Memory B cell (primary cell): Measurements from ENCODE around the gene HYAL3.

Source experiments
- ATAC-seq: fragments of 150-1000 bp; cut with Tn5 transposase; 2 replicates; pipeline ENCODE4 v1.10.0; 2021; ENCODE audit warnings: low read depth, mild to moderate bottlenecking, moderate library complexity
- DNase-seq, 2 donors: peaks; one replicate each; pipeline ENCODE4 v3.0.0; 2022; ENCODE audit warnings: low spot score in 2 of 2
- H3K27ac Mint-ChIP-seq: one replicate; pipeline ENCODE4 v1.8.0; 2022; ENCODE audit warnings: mild to moderate bottlenecking, moderate library complexity, mixed read lengths
- H3K27me3 Mint-ChIP-seq: one replicate; pipeline ENCODE4 v1.8.0; 2022; ENCODE audit warnings: mixed read lengths
- H3K36me3 Mint-ChIP-seq: one replicate; pipeline ENCODE4 v1.8.0; 2022; ENCODE audit warnings: mild to moderate bottlenecking, mixed read lengths
- H3K4me1 Mint-ChIP-seq: one replicate; pipeline ENCODE4 v1.8.0; 2022; ENCODE audit warnings: mixed read lengths
- H3K4me3 Mint-ChIP-seq: one replicate; pipeline ENCODE4 v1.8.0; 2022; ENCODE audit warnings: mild to moderate bottlenecking, moderate library complexity, mixed read lengths
- H3K9me3 Mint-ChIP-seq: one replicate; pipeline ENCODE4 v1.8.0; 2022; ENCODE audit warnings: mixed read lengths

The HYAL3 gene, protein sequence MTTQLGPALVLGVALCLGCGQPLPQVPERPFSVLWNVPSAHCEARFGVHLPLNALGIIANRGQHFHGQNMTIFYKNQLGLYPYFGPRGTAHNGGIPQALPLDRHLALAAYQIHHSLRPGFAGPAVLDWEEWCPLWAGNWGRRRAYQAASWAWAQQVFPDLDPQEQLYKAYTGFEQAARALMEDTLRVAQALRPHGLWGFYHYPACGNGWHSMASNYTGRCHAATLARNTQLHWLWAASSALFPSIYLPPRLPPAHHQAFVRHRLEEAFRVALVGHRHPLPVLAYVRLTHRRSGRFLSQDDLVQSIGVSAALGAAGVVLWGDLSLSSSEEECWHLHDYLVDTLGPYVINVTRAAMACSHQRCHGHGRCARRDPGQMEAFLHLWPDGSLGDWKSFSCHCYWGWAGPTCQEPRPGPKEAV

DNA sequence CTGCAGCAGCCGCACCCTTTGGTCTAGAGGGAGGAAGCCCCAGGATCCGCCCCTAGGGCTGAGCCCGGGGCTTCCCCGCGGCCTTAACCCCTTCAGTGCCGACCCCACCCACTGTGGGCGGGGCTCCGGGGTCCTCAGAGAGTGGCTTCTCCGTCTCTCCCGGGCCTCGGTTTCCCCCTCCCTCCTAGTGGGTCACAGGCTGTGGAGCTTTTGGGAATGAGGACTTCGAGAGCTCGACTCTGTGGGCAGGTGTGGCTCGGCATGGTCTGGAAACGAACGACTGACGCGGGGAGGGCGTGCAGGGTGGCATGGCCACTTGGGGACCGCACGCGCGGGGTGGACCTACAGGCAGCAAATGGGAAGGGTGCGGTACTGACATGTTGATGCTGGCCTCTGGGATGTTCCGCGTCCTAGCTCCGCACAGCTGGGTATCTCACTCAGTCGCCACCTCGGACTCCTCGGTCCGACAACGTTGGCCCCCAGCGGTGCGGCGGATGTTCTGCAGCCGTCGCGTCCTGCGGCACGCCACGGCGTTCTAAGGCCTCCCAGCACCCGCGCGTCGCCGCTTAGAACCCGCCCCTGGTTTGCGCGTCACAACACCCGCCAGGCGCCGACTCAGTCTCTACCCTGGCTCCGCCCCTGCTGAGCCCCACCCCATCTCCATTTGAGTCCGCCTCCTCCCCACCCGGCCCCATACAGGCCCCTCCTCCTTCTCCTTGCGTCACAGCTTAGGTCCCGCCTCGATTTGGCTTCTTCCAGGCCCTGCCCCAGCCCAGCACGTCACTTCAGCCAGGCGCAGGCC lies at the start of gene HYAL3, which contains the start of gene NAA80:
TSS of gene HYAL3 (minus strand) at position 570 of the 802 bp plus-strand sequence. CDS start 3,803 bp downstream, outside the sequence.
TSS of gene NAA80 (minus strand) at position 570 of the 802 bp plus-strand sequence. CDS start 1,942 bp downstream, outside the sequence.
- H3K9me3 Mint-ChIP-seq: no peaks in the 10 kb centered on the region
- DNase-seq: peak; percentile 96 to 99
- ATAC-seq: peak; percentile 85

DNA sequence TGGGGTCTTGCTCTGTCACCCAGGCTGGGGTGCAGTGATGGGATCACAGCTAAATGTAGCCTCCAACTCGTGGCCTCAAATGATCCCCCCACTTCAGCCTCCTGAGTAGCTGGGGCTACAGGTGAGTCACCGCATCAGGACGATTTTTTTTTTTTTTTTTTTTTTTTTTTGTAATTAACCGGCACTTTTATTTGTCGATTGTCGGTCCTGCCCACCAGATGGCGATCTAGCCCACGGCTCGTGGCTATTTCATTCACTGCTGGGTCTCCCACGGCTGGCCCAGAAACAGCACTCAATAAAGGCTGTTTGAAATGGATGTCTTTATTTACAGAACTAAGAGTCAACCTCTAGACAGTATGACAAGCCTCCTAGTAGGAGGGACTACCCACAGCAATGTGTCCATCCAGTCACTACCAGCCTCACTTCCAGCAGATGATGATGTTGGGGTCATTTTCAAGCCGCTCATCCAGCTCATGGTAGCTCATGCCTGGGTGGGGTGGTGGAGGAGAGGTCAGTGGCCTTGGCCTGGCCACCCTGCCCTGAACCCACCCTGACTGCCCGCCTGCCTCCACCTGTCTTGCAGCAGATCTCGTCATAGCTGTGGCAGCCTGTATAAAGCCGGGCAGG lies 48.1 kb upstream of the HYAL3 start:
- no peaks in the 10 kb centered on the region for H3K36me3 Mint-ChIP-seq
- peaks cover 37% of the 10 kb centered on the region for H3K4me1 Mint-ChIP-seq
- H3K4me3 Mint-ChIP-seq: no peak overlapping the region
- peak; percentile 60 to 70 for DNase-seq
- peak; percentile 14 for ATAC-seq
- no peak overlapping the region for H3K27ac Mint-ChIP-seq
- H3K9me3 Mint-ChIP-seq: no peaks in the 10 kb centered on the region
- no peaks in the 10 kb centered on the region for H3K27me3 Mint-ChIP-seq

More for the DNA sequence above, at the start of gene HYAL3, which contains the start of gene NAA80:
- no peaks in the 10 kb centered on the region for H3K36me3 Mint-ChIP-seq
- H3K4me3 Mint-ChIP-seq: peak within 1 kb of the TSS; percentile 94
- H3K27ac Mint-ChIP-seq: peak within 1 kb of the TSS; percentile 97
- peaks cover 20% of the 10 kb centered on the region for H3K4me1 Mint-ChIP-seq
- no peaks in the 10 kb centered on the region for H3K27me3 Mint-ChIP-seq

DNA sequence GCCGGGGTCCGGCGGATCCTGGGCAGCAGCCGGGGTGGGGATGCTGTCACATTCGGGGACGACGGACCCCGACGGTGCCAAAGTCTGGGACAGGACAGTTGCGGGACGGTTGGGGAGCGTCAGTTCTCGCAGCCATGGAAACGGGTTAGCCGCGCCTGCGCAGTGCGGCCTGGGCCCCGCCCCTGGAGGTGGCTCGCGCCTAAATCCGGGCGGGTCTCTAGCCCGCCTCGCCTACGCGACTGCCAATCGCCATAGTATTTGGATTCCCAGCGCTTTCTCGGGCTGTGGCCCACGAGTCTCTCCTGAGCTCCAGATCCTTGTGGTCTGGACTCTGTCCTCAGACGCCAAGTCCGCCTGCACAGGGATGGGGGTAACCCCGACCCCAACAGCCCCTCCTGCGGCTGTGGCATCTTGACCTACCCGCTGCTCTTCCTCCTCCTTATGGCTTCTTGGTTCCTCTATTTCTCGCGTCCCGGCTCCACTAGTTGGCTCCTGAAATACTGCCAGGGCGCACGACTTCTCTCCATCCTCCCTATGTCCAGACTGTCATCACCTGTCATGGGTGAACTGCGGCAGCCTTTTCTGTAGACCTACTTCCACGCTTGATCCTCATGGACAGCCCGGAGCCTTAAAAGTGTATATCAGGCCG lies 46.5 kb upstream of the HYAL3 start, which contains the start of gene ZMYND10:
TSS of gene ZMYND10 (minus strand) at position 147 of the 649 bp plus-strand sequence. CDS start 153 bp downstream, outside the sequence.
- H3K27me3 Mint-ChIP-seq: no peaks in the 10 kb centered on the region
- no peaks in the 10 kb centered on the region for H3K36me3 Mint-ChIP-seq
- peak within 1 kb of the TSS; percentile 50 for H3K4me3 Mint-ChIP-seq
- peaks cover 36% of the 10 kb centered on the region for H3K4me1 Mint-ChIP-seq
- peak; percentile 74 to 76 for DNase-seq
- H3K27ac Mint-ChIP-seq: no peak within 1 kb of the TSS
- no peaks in the 10 kb centered on the region for H3K9me3 Mint-ChIP-seq
- ATAC-seq: peak; percentile 50

DNA sequence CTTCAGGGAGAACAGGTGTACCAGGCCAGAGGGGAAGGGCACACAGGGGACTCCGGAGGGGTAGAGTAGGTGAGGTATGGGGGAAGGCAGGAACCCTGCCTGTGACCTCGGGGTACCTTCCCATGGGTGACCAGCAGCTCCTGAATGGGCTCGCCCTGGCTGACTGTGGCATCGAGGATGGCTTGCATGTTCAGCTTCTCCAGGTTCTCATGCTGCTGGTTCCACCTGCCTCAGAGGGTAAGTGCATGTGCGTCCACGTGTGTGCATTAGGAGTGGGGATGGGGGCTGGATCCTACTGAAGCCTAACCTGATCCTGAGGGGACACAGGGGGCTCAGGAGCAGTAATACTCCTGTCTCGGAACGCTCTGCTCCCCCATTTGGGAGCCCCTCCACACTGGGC lies 45.8 kb upstream of the HYAL3 start:
- peak overlapping the region; percentile 15 for H3K4me3 Mint-ChIP-seq
- H3K36me3 Mint-ChIP-seq: no peaks in the 10 kb centered on the region
- H3K27me3 Mint-ChIP-seq: no peaks in the 10 kb centered on the region
- H3K27ac Mint-ChIP-seq: no peak overlapping the region
- peaks cover 31% of the 10 kb centered on the region for H3K4me1 Mint-ChIP-seq
- no peak for DNase-seq
- ATAC-seq: no peak
- no peaks in the 10 kb centered on the region for H3K9me3 Mint-ChIP-seq

DNA sequence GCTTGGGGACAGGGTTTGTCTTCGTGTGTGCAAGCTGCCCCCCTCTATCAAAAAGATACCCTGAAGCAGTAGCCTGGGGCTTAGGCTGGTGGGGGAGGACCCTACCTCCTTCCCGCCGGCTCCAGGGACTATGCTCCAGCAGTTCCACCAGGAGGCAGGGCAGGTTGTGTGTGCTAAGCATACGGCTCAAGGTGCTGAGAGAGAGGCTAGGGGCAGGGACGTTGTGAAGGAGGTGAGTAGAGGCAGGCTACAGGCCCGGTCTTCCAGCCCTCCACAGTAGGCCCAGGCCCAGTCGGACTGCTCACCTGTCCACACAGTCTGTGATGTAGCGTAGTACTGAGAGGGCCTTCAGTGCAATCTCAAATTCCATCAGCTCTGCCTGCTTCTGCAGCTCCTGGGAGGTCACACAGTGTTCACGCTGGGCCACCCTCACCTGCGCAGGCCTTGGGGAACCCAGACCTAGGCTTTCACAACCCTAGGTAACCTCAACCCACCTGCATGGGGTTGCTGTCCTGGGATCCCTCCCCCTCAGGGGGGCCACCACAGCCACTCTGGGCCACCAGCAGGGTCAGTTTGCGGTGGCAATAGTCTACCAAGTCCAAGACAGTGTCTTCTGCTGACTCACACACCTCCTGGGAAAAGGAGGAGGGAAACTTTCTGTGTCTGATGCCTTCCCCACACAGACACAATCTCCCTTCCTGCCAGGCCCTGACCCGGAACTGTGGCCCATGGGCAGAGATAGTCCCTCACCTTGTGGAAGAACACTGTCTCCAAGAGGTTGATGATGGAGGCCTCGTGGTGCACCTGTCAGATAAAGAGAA lies 43.8 kb upstream of the HYAL3 start:
- Mint-ChIP-seq H3K27me3 (no peaks in the 10 kb centered on the region), H3K4me1 (peaks cover 31% of the 10 kb centered on the region), H3K27ac (peak overlapping the region; percentile 53), H3K9me3 (no peaks in the 10 kb centered on the region), H3K36me3 (peaks cover 3% of the 10 kb centered on the region), H3K4me3 (no peak overlapping the region)
- DNase-seq (no peak), ATAC-seq (no peak)

DNA sequence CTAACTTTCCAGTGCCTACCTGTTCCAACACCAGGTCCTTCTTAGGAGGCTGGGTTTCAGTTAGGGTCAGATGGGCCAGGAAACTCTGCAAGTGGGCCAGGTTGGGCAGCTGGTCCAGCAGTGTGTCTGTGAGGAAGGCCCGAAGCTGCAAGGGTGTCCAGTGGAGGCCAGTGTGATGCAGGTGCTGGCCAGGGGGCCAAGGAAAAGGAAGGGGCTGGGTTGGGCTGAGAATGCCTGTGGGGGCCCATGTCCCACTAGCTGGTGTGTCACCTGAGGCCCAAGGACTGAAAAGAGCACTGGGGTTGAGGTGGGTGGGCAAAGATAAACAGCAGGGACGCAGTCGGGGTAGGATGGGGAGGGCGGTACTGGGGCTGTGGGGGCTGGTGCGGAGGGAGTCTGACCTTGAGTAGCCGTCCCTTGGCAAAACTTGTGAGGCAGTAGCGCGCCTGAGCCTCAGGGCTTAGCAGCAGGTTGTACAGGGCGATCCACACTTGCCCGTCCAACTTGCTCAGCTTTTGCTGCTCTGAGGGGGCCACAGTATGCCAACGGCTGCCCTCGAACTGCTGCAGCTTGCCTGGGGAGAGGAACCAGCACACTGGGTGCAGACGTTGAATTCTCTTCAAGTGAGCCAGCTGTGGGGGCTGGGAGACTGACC lies 42.9 kb upstream of the HYAL3 start:
- Mint-ChIP-seq H3K9me3 (no peaks in the 10 kb centered on the region), H3K4me3 (no peak overlapping the region)
- no peak for ATAC-seq

DNA sequence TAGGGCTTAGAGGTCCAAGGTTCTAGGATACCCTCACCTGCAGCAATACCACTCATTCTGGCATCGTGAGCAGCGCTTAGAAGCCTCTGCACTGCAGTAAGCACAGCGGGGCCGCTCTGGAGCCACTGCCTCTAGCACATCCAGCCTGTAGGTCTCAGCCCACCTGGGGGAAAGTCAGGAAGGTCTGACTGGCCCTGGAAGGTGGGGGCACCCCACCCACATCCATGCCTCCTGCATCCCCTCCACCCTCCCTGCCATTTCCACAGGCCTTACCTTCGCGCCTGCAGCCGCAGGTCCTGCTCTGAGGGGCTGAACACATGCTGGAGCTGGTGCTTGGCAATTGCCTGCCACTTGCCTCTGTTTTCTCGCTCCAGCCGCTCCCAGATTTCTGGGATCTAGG lies 42.3 kb upstream of the HYAL3 start:
- Mint-ChIP-seq H3K27me3 (no peaks in the 10 kb centered on the region), H3K36me3 (peaks cover 5% of the 10 kb centered on the region), H3K4me3 (peak overlapping the region; percentile 97), H3K4me1 (peaks cover 35% of the 10 kb centered on the region), H3K9me3 (no peaks in the 10 kb centered on the region), H3K27ac (no peak overlapping the region)
- ATAC-seq: no peak
- no peak for DNase-seq

More for the DNA sequence above, 42.9 kb upstream of the HYAL3 start:
- no peaks in the 10 kb centered on the region for H3K27me3 Mint-ChIP-seq
- H3K4me1 Mint-ChIP-seq: peaks cover 33% of the 10 kb centered on the region
- no peak for DNase-seq
- no peak overlapping the region for H3K27ac Mint-ChIP-seq
- peaks cover 3% of the 10 kb centered on the region for H3K36me3 Mint-ChIP-seq

DNA sequence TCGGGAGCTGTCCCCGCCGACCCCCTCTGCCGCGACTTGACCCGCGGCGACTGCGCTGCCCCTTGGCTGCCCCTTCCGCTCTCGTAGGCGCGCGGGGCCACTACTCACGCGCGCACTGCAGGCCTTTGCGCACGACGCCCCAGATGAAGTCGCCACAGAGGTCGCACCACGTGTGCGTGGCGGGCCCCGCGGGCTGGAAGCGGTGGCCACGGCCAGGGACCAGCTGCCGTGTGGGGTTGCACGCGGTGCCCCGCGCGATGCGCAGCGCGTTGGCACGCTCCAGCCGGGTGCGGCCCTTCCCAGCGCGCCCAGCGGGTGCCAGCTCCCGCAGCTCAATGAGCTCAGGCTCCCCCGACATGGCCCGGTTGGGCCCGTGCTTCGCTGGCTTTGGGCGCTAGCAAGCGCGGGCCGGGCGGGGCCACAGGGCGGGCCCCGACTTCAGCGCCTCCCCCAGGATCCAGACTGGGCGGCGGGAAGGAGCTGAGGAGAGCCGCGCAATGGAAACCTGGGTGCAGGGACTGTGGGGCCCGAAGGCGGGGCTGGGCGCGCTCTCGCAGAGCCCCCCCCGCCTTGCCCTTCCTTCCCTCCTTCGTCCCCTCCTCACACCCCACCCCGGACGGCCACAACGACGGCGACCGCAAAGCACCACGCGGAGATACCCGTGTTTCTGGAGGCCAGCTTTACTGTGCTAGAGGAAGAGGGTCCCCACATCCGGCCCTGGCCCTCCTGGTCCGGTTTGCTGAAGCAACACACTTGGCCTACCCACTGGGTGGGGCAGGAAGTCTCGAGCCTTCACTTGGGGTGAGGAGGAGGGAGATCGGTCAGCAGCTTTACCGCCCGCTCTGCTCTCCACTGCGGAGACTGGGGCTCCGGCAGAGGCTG lies 41.5 kb upstream of the HYAL3 start, which contains the start of gene RASSF1:
TSS of gene RASSF1 (minus strand) at position 389 of the 882 bp plus-strand sequence. CDS start at position 358, 31 bp downstream.
- ATAC-seq (peak; percentile 6), DNase-seq (peak; percentile 29 to 53)
- peaks cover 6% of the 10 kb centered on the region for H3K36me3 Mint-ChIP-seq
- peak within 1 kb of the TSS; percentile 99 for H3K27ac Mint-ChIP-seq
- no peaks in the 10 kb centered on the region for H3K9me3 Mint-ChIP-seq
- peak within 1 kb of the TSS; percentile 97 for H3K4me3 Mint-ChIP-seq
- H3K27me3 Mint-ChIP-seq: no peaks in the 10 kb centered on the region
- H3K4me1 Mint-ChIP-seq: peaks cover 34% of the 10 kb centered on the region

DNA sequence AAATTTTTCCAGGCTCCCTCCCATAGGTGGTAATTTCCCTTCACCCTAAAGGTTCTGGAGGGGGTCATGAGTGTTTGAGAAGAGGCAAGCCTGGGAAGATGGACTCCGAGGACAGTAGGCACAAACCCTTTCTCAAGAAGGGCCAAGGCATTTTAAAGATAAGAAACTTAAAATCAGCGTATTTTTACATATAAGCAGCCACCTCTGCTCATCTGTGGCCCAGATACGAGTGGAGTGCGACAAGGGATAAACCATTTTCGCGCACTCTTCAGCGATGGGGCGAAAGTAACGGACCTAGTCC lies 40.9 kb upstream of the HYAL3 start:
- Mint-ChIP-seq H3K4me1 (peaks cover 34% of the 10 kb centered on the region), H3K4me3 (peak overlapping the region; percentile 97), H3K27me3 (no peaks in the 10 kb centered on the region), H3K36me3 (peaks cover 6% of the 10 kb centered on the region), H3K9me3 (no peaks in the 10 kb centered on the region), H3K27ac (peak overlapping the region; percentile 99)
- DNase-seq (no peak), ATAC-seq (no peak)

DNA sequence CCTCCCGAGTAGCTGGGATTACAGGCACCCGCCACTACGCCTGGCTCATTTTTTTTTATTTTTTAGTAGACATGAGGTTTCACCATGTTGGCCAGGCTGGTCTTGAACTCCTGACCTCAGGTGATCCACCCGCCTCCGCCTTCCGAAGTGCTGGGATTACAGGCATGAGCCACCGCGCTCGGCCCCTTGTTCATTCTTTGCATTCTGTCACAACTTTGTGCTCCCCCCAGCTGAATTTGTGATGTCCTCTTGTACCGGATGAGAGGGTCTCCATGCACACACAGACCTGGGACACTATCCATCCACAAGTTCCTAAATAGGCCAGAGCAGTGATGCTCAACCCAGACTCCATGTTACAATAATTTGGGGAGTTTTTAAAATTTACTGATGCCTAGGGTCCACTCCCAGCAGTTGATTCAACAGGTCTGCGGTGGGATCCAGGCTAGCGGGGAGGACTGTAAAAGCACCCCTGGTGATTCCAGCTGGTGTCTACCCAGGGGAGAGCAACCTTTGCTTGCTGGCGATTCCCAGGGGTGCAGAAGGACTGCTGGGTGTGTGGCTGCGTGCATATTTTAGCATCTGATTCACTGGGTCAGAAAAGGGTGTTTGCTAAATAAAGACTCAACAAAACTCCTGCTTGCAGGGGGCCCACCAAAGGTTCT lies 40.4 kb upstream of the HYAL3 start:
- peak overlapping the region; percentile 97 for H3K4me3 Mint-ChIP-seq
- H3K4me1 Mint-ChIP-seq: peaks cover 34% of the 10 kb centered on the region
- peak overlapping the region; percentile 99 for H3K27ac Mint-ChIP-seq
- no peaks in the 10 kb centered on the region for H3K9me3 Mint-ChIP-seq
- DNase-seq (no peak), ATAC-seq (no peak)
- H3K36me3 Mint-ChIP-seq: peaks cover 6% of the 10 kb centered on the region
- no peaks in the 10 kb centered on the region for H3K27me3 Mint-ChIP-seq

DNA sequence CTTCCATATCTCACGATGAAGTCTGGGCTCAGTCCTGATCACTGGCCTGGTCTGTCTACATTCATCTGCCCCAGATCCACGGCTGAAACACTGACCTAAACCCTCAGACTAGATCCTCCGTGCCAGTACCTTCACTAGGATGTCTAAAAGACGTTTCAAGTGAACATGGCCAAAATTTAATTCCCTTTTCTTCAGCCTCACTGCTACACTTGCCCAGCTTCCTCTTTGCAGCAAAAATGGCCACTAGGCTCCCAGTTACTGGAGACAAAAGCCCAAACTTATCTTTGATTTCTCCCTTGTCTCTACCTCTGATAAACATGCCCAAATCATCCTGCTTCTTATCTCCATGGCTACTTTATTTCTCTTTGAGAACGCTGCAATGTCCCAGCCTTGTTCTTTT lies 39.8 kb upstream of the HYAL3 start:
- Mint-ChIP-seq H3K36me3 (peaks cover 8% of the 10 kb centered on the region), H3K27ac (peak overlapping the region; percentile 99), H3K9me3 (no peaks in the 10 kb centered on the region), H3K4me1 (peaks cover 37% of the 10 kb centered on the region), H3K27me3 (no peaks in the 10 kb centered on the region), H3K4me3 (peak overlapping the region; percentile 97)
- DNase-seq (no peak), ATAC-seq (no peak)
